Osteocyte (in vitro differentiated cells): ENCODE measurements around the gene QTRT2. TPM values are rescaled to one million over a fixed set of nuclear protein-coding genes. Genes with fewer than 3 reads are reported as not detected.

ENCODE experiments used
- DNase-seq: peaks from one replicate; pipeline ENCODE4 v3.0.0; 2021; ENCODE audit warnings: mixed read lengths; ENCODE audit not compliant: unreplicated experiment; ENCODE audit errors: extremely low spot score
- H3K27ac Mint-ChIP-seq: one replicate; pipeline ENCODE4 v1.8.0; 2021; ENCODE audit warnings: mild to moderate bottlenecking, mixed read lengths; ENCODE audit not compliant: unreplicated experiment
- H3K27me3 Mint-ChIP-seq: one replicate; pipeline ENCODE4 v1.8.0; 2021; ENCODE audit warnings: mixed read lengths; ENCODE audit not compliant: unreplicated experiment
- H3K36me3 Mint-ChIP-seq: one replicate; pipeline ENCODE4 v1.8.0; 2021; ENCODE audit warnings: mixed read lengths; ENCODE audit not compliant: unreplicated experiment
- H3K4me1 Mint-ChIP-seq: one replicate; pipeline ENCODE4 v1.8.0; 2021; ENCODE audit warnings: mixed read lengths; ENCODE audit not compliant: unreplicated experiment
- H3K4me3 Mint-ChIP-seq: one replicate; pipeline ENCODE4 v1.8.0; 2021; ENCODE audit warnings: mild to moderate bottlenecking, moderate library complexity, mixed read lengths; ENCODE audit not compliant: unreplicated experiment
- H3K9me3 Mint-ChIP-seq: one replicate; pipeline ENCODE4 v1.8.0; 2021; ENCODE audit warnings: mixed read lengths; ENCODE audit not compliant: unreplicated experiment
- CTCF ChIP-seq: fragments of 200-600 bp; sonication (generic); IDR thresholded peaks from 2 replicates; pipeline ENCODE4 v1.5.0; 2021; ENCODE audit warnings: antibody characterized with exemption, mild to moderate bottlenecking, moderate library complexity
- long read RNA-seq: library from polyadenylated mRNA; unstranded; transcript quantifications from one replicate; pipeline ENCODE4 v2.0.0, GENCODE V29; 2021
- total RNA-seq: library from RNA; stranded (reverse); gene quantifications from 2 replicates; pipeline ENCODE4 v1.2.1, GENCODE V29; 2021

Gene QTRT2
- 13.6 and 15.4 TPM in 2 replicates for total RNA-seq
- long read RNA-seq, full-length matches to known transcripts = 24 of 51 reads
- long read RNA-seq, partial matches to known transcripts = 14 of 51 reads
- long read RNA-seq, other reads (novel, unspliced or antisense) = 13 of 51 reads

- TF ChIP-seq CTCF = no peak
- Mint-ChIP-seq H3K27ac (peak within 1 kb of the TSS; percentile 94), H3K4me3 (peak within 1 kb of the TSS; percentile 94), H3K27me3 (no peaks in the 10 kb centered on the region), H3K4me1 (peaks cover 20% of the 10 kb centered on the region), H3K9me3 (no peaks in the 10 kb centered on the region), H3K36me3 (no peaks in the 10 kb centered on the region)
- DNase-seq = peak; percentile 99
These were observed at the start of gene QTRT2, which contains the start of gene CCDC191 for GRCh38 chr3:114056130-114057010. Gene QTRT2, plus strand, starts transcription at chr3:114056737. Its CDS starts 8,521 bp downstream, at chr3:114065258. Gene CCDC191, minus strand, starts transcription at chr3:114056526. Its CDS starts 60 bp downstream, at chr3:114056466.

- Mint-ChIP-seq H3K4me1 (no peaks in the 10 kb centered on the region), H3K36me3 (peaks cover 4% of the 10 kb centered on the region), H3K4me3 (no peak overlapping the region), H3K27me3 (no peaks in the 10 kb centered on the region), H3K27ac (no peak overlapping the region), H3K9me3 (no peaks in the 10 kb centered on the region)
- TF ChIP-seq CTCF = no peak
- DNase-seq = no peak
These were observed 45.3 kb upstream of the QTRT2 start for GRCh38 chr3:114011059-114011797.

GRCh38 chr3:114014211-114014610 is 42.3 kb upstream of the QTRT2 start:
- Mint-ChIP-seq H3K27me3 (no peaks in the 10 kb centered on the region), H3K4me1 (no peaks in the 10 kb centered on the region), H3K36me3 (peaks cover 4% of the 10 kb centered on the region), H3K27ac (no peak overlapping the region), H3K9me3 (no peaks in the 10 kb centered on the region), H3K4me3 (no peak overlapping the region)
- no peak for DNase-seq
- TF ChIP-seq CTCF = no peak

GRCh38 chr3:114019486-114019885 is 37.1 kb upstream of the QTRT2 start:
- H3K9me3 Mint-ChIP-seq = no peaks in the 10 kb centered on the region
- no peak overlapping the region for H3K4me3 Mint-ChIP-seq
- H3K27me3 Mint-ChIP-seq = no peaks in the 10 kb centered on the region
- H3K27ac Mint-ChIP-seq = no peak overlapping the region
- no peak for TF ChIP-seq CTCF
- no peaks in the 10 kb centered on the region for H3K4me1 Mint-ChIP-seq
- no peak for DNase-seq
- no peaks in the 10 kb centered on the region for H3K36me3 Mint-ChIP-seq

- no peak for TF ChIP-seq CTCF
- Mint-ChIP-seq H3K4me3 (no peak overlapping the region), H3K27ac (no peak overlapping the region), H3K4me1 (no peaks in the 10 kb centered on the region), H3K9me3 (no peaks in the 10 kb centered on the region), H3K36me3 (no peaks in the 10 kb centered on the region), H3K27me3 (no peaks in the 10 kb centered on the region)
- DNase-seq = no peak
These were observed 35.6 kb upstream of the QTRT2 start for GRCh38 chr3:114020907-114021306.
